Endothelial cell of umbilical vein (primary cell): ENCODE results near the gene ST6GALNAC4. TPM values are rescaled to one million over a fixed set of nuclear protein-coding genes. Genes with fewer than 3 reads are reported as not detected.

Experiments
- BruUV-seq: library from RNA; stranded (reverse); fragments of 400-500 nt; replicated peaks from 2 replicates; lab custom pipeline; 2021; lab: Mats Ljungman, UMichigan
- CTCF ChIA-PET: fragments of 300-600, 350-600 bp; sonication (Branson Sonifier 250); formaldehyde crosslinking; loops from one replicate; lab custom pipeline; 2021; ENCODE audit warnings: antibody characterized with exemption, inconsistent platforms; lab: Charles Lee
- POLR2A ChIA-PET: fragments of 300-600, 350-600 bp; sonication (Branson Sonifier 250); formaldehyde crosslinking; loops from one replicate; lab custom pipeline; 2021; ENCODE audit warnings: antibody characterized with exemption, inconsistent platforms; lab: Charles Lee
- DNase-seq: peaks from one replicate; pipeline ENCODE4 v3.0.0-alpha.2; 2011; ENCODE audit warnings: low read depth, low spot score
- FAIRE-seq: peaks from 2 replicates; lab custom pipeline; 2011; peaks lifted over from hg19 to GRCh38; lab: Jason Lieb, UNC
- H2AFZ ChIP-seq: 2 replicates; pipeline ENCODE4 v1.6.0; 2012; ENCODE audit warnings: low read depth, low read length, control low read depth, inconsistent platforms
- H3K27ac ChIP-seq: 2 replicates; pipeline ENCODE4 v1.5.1; 2011; ENCODE audit warnings: low read depth, mild to moderate bottlenecking, control low read depth, low read length, moderate library complexity; ENCODE audit not compliant: insufficient read depth
- H3K27me3 ChIP-seq, 2 experiments: 2 replicates each; pipeline versions ENCODE4 v1.6.0 to v1.6.1; 2011; ENCODE audit warnings: low read length in 2 of 2, mixed read lengths in 1 of 2; ENCODE audit not compliant: control insufficient read depth in 2 of 2, insufficient read depth in 2 of 2
- H3K36me3 ChIP-seq, 2 experiments: 2 replicates in 1 of 2; 3 replicates in 1 of 2; pipeline ENCODE4 v1.5.1; 2011; ENCODE audit warnings: low read length in 2 of 2, mild to moderate bottlenecking in 1 of 2, moderate library complexity in 1 of 2; ENCODE audit not compliant: control insufficient read depth in 2 of 2, insufficient read depth in 2 of 2; ENCODE audit errors: extremely low read depth in 1 of 2
- H3K4me1 ChIP-seq: 3 replicates; pipeline ENCODE4 v1.5.1; 2011; ENCODE audit warnings: mild to moderate bottlenecking, low read length; ENCODE audit not compliant: control insufficient read depth, insufficient read depth; ENCODE audit errors: extremely low read depth
- H3K4me2 ChIP-seq: 2 replicates; pipeline ENCODE4 v1.6.1; 2011; ENCODE audit warnings: low read length, control low read depth, mixed read lengths; ENCODE audit not compliant: insufficient read depth
- H3K4me3 ChIP-seq, 3 experiments: fragments of 200-600 bp in 1 of 3; sonication (generic), shearing (Covaris generic) in 1 of 3; replicated peaks in 1 of 3; 2 replicates each; pipeline ENCODE4 v1.5.1; 2011 to 2016; ENCODE audit warnings: control low read depth in 3 of 3, low read length in 3 of 3, mild to moderate bottlenecking in 2 of 3, inconsistent platforms in 1 of 3, low read depth in 1 of 3, moderate library complexity in 1 of 3; ENCODE audit not compliant: insufficient read depth in 1 of 3
- H3K79me2 ChIP-seq: 2 replicates; pipeline ENCODE4 v1.6.0; 2012; ENCODE audit warnings: low read length, inconsistent platforms; ENCODE audit not compliant: control insufficient read depth, insufficient read depth
- H3K9ac ChIP-seq: replicated peaks from 2 replicates; pipeline ENCODE3; 2011; ENCODE audit warnings: low read length, control low read depth; ENCODE audit not compliant: insufficient read depth; ENCODE audit errors: extremely low read depth
- H3K9me1 ChIP-seq: replicated peaks from 3 replicates; pipeline ENCODE4 v1.6.0; 2011; ENCODE audit warnings: mild to moderate bottlenecking, low read length; ENCODE audit not compliant: control insufficient read depth, insufficient read depth; ENCODE audit errors: extremely low read depth
- H3K9me3 ChIP-seq: replicated peaks from 2 replicates; pipeline ENCODE4 v1.5.1; 2012; ENCODE audit warnings: low read length, inconsistent platforms; ENCODE audit not compliant: control insufficient read depth, insufficient read depth
- H4K20me1 ChIP-seq: replicated peaks from 2 replicates; pipeline ENCODE3; 2011; ENCODE audit warnings: mild to moderate bottlenecking, low read length; ENCODE audit not compliant: control insufficient read depth, insufficient read depth; ENCODE audit errors: extremely low read depth
- CTCF ChIP-seq, 2 donors: IDR thresholded peaks; 1 replicate in 1 of 2; 2 replicates in 1 of 2; pipeline ENCODE4 v1.5.1; 2011; ENCODE audit warnings: low read length in 2 of 2, mild to moderate bottlenecking in 2 of 2, moderate library complexity in 2 of 2, control low read depth in 1 of 2, inconsistent platforms in 1 of 2, low read depth in 1 of 2; ENCODE audit not compliant: insufficient read depth in 1 of 2; ENCODE audit errors: extremely low read depth in 1 of 2
- EZH2 ChIP-seq: IDR thresholded peaks from 2 replicates; pipeline ENCODE4 v1.6.1; 2012; ENCODE audit warnings: borderline replicate concordance, low read depth, mild to moderate bottlenecking, moderate library complexity, low read length, inconsistent platforms; ENCODE audit not compliant: severe bottlenecking
- GATA2 ChIP-seq: IDR thresholded peaks from 2 replicates; pipeline ENCODE4 v1.7.0; 2011; ENCODE audit warnings: low read depth, mild to moderate bottlenecking, moderate library complexity, mixed read lengths, low read length; ENCODE audit not compliant: insufficient read length, insufficient read depth
- JUN ChIP-seq: IDR thresholded peaks from 2 replicates; pipeline ENCODE4 v1.6.1; 2011; ENCODE audit warnings: borderline replicate concordance, low read depth; ENCODE audit not compliant: insufficient read length, insufficient read depth
- MAX ChIP-seq: IDR thresholded peaks from 2 replicates; pipeline ENCODE4 v1.6.1; 2011; ENCODE audit not compliant: insufficient read depth, insufficient read length
- MYC ChIP-seq: IDR thresholded peaks from one replicate; pipeline ENCODE4 v1.6.1; 2011; ENCODE audit warnings: mild to moderate bottlenecking, low read depth, low read length
- POLR2A ChIP-seq: IDR thresholded peaks from 2 replicates; pipeline ENCODE4 v1.6.1; 2012; ENCODE audit warnings: low read depth, mild to moderate bottlenecking, control low read depth, low read length
- POLR2AphosphoS5 ChIP-seq: IDR thresholded peaks from 2 replicates; pipeline ENCODE4 v1.6.1; 2012; ENCODE audit warnings: low read depth, mild to moderate bottlenecking, control low read depth, low read length, moderate library complexity; ENCODE audit not compliant: insufficient read depth
- dilution Hi-C: fragments of 300-500 bp; cut with MboI; formaldehyde crosslinking; loops from one replicate; pipeline ENCODE4 v1.15.0; 2019; ENCODE audit warnings: low sequenced_read_pairs; ENCODE audit not compliant: extremely low pct_ligation_motif_present
- intact Hi-C: fragments of 100-400 bp; cut with micrococcal nuclease; formaldehyde crosslinking; loops from one replicate; pipeline ENCODE4 v1.10.0; 2022
- polyA plus RNA-seq, 4 experiments: library from polyadenylated mRNA; depleted of rRNA in 3 of 4; stranded (reverse) in 3 of 4; unstranded in 1 of 4; fragments of >200 nt; gene quantifications; 2 replicates each; pipeline versions ENCODE4 v1.2.1 to v1.2.3, GENCODE V29; 2011 to 2012; ENCODE audit warnings: missing spikeins in 1 of 4
- total RNA-seq: library from RNA; stranded (reverse); gene quantifications from 2 replicates; pipeline ENCODE4 v1.2.3, GENCODE V29; 2021

Gene ST6GALNAC4
- total and polyA plus RNA-seq, 2 donors (not counting 3 experiments of a cell fraction or from before 2014, with no cell fraction given), result 45.9 to 85.3 TPM

- peaks cover 3 to 6% of the 10 kb centered on the region in 2 experiments for H3K27me3 ChIP-seq
- ChIA-PET POLR2A (interaction anchor here (1.1 kb wide), 1 partner anchor 14 kb away, joined by 3 read pairs; no protein-coding TSS in a partner anchor), CTCF (interaction anchor here (1.1 to 2.6 kb wide), 4 partner anchors 11 to 402 kb away, joined by 3 to 13 read pairs (median 6); no protein-coding TSS in a partner anchor)
- intact Hi-C loops, result no loop called here
- BruUV-seq, result no TSS peak
- H3K4me2 ChIP-seq, result peak overlapping the region; percentile 84
- no peaks in the 10 kb centered on the region for H3K9me1 ChIP-seq
- peaks cover 9% of the 10 kb centered on the region for H3K79me2 ChIP-seq
- H3K27ac ChIP-seq, result peak overlapping the region; percentile 67
- peak overlapping the region; percentile 25 for H2AFZ ChIP-seq
- no peaks in the 10 kb centered on the region for H4K20me1 ChIP-seq
- DNase-seq (peak; percentile 49), FAIRE-seq (peak; percentile 64)
- H3K36me3 ChIP-seq, result peaks cover 0 to 3% of the 10 kb centered on the region in 2 experiments
- peak overlapping the region; percentile 37 to 54 (median 43) for H3K4me3 ChIP-seq
- dilution Hi-C loops, result no loop called here
- TF ChIP-seq POLR2AphosphoS5, result peak; percentile 15
- no peak for TF ChIP-seq GATA2
- H3K4me1 ChIP-seq, result peaks cover 23% of the 10 kb centered on the region
- peak overlapping the region; percentile 61 for H3K9ac ChIP-seq
- no peaks in the 10 kb centered on the region for H3K9me3 ChIP-seq
Measured at GRCh38 chr9:127931092-127931881, 14.4 kb upstream of the ST6GALNAC4 start.

GRCh38 chr9:127930231-127931091, 13.6 kb upstream of the ST6GALNAC4 start, which contains the start of gene PIP5KL1:
PIP5KL1 (minus strand) TSS chr9:127930777; CDS start chr9:127930752, 25 bp downstream.
- DNase-seq (peak; percentile 84), FAIRE-seq (peak; percentile 94)
- Histone ChIP-seq H3K4me3 (peak within 1 kb of the TSS; percentile 37 to 54 (median 43)), H2AFZ (peak within 1 kb of the TSS; percentile 39), H3K79me2 (peaks cover 1% of the 10 kb centered on the region), H3K9me1 (no peaks in the 10 kb centered on the region), H3K4me1 (peaks cover 17% of the 10 kb centered on the region), H4K20me1 (no peaks in the 10 kb centered on the region), H3K4me2 (peak within 1 kb of the TSS; percentile 84), H3K36me3 (peaks cover 0 to 3% of the 10 kb centered on the region in 2 experiments), H3K9ac (peak within 1 kb of the TSS; percentile 61), H3K27ac (peak within 1 kb of the TSS; percentile 67), H3K27me3 (peaks cover 3 to 6% of the 10 kb centered on the region in 2 experiments), H3K9me3 (no peaks in the 10 kb centered on the region)
- TF ChIP-seq POLR2AphosphoS5, result no peak
- peak; percentile 44 for TF ChIP-seq POLR2A
- TF ChIP-seq MAX, result no peak
- no peak for TF ChIP-seq EZH2
- peak in 1 of 2 donors; percentile 21 for TF ChIP-seq CTCF (IDR thresholded peaks at IDR 0.05; ENCODE audit: extremely low read depth in 1 of 2, insufficient read depth in 1 of 2, low read depth in 1 of 2, low read length in 2 of 2)
- TF ChIP-seq MYC, result no peak
- TF ChIP-seq GATA2, result no peak
- no peak for TF ChIP-seq JUN
- CTCF ChIA-PET, result interaction anchor here (1.1 to 2.4 kb wide), 5 partner anchors 9 to 401 kb away, joined by 3 to 9 read pairs (median 7); no protein-coding TSS in a partner anchor
- BruUV-seq, result no TSS peak
- intact Hi-C loops, result no loop called here
- POLR2A ChIA-PET, result interaction anchor here (1.1 kb wide), 1 partner anchor 13 kb away, joined by 3 read pairs; no protein-coding TSS in a partner anchor
- dilution Hi-C loops, result no loop called here
